OCI-M2 (cell line): ENCODE data around the gene TBRG4.
"Not testable (repeated sequence)": the region's sequence is repeated elsewhere in the genome, so short reads cannot be mapped to it uniquely, and the experiment has no call there.

ENCODE experiments used
- DNase-seq: peaks from one replicate; lab custom pipeline; 2025; ENCODE audit not compliant: unreplicated experiment; lab: John Stamatoyannopoulos, UW

Gene TBRG4

GRCh38 chr7:45118292-45118691 lies 6.8 kb upstream of the TBRG4 start:
- DNase-seq = no peak

DNA sequence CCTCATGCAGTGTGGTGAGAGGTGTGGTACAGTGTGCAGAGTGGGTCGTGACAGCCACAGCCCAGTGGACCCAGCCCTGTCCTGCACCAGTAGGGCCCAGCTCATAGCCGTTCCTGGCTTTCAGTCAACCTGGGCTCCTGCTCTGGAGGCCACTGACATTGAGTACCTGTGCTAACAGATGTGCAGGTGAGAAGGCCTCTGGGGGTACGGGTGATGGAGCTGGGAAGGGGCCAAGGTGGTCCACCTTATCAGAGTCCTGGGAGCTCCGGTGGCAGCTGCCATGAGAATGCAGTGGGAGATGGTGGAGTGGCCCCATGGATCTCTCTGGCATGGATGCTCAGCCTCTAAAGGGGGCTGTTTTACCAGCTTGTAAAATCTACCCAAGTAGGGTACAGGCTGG lies 6.1 kb upstream of the TBRG4 start:
- no peak for DNase-seq

DNA sequence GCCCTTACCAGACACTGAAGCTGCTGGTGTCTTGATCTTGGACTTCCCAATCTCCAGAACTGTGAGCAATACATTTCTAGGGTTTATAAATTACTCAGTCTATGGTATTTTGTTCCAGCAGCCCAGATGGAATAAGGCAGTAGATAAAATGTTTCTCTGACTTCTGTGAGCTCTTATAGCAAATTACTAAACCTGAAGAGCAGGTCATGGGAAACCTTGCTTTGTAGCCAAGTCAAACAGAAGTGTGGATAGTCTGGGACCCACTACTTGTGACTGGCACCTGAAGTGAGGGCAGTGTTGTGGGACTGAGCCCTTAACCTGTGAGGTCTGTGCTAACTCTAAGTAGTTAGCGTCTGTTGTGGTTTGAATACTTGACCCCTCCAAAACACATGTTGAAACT lies 4.6 kb upstream of the TBRG4 start:
- no peak for DNase-seq

GRCh38 chr7:45114926-45115325 lies 3.4 kb upstream of the TBRG4 start:
- DNase-seq = no peak

GRCh38 chr7:45114257-45114656 lies 2.8 kb upstream of the TBRG4 start:
- not testable (repeated sequence) for DNase-seq

GRCh38 chr7:45112648-45113047 lies 1.2 kb upstream of the TBRG4 start:
- DNase-seq = no peak

- no peak for DNase-seq
These were observed 2.6 kb downstream of the TBRG4 start for GRCh38 chr7:45108863-45109262.

GRCh38 chr7:45107356-45107755 lies 4.1 kb downstream of the TBRG4 start:
- no peak for DNase-seq

DNA sequence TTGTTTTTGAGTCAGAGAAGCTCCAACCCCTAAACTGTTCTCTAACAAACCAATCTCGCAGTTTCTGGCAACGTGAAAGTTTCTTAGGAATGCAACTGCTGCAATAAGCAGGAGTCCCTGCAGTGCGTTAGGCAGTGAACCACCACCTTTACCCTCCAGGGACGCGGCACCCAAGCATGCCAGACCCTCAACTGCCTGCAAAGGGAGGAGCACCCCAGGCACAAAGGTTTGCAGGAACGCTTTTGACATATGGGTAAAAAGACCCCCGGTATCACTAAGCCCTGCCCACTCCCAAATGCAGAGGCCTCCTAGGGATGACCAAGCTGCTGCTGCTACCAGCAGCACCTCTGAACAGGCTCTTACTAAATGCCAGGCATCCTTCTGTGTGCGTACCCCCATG lies 4.7 kb downstream of the TBRG4 start:
- no peak for DNase-seq

- no peak for DNase-seq
These were observed 5.8 kb downstream of the TBRG4 start for GRCh38 chr7:45105588-45106188.

GRCh38 chr7:45104844-45105587 lies 6.5 kb downstream of the TBRG4 start:
- no peak for DNase-seq

DNA sequence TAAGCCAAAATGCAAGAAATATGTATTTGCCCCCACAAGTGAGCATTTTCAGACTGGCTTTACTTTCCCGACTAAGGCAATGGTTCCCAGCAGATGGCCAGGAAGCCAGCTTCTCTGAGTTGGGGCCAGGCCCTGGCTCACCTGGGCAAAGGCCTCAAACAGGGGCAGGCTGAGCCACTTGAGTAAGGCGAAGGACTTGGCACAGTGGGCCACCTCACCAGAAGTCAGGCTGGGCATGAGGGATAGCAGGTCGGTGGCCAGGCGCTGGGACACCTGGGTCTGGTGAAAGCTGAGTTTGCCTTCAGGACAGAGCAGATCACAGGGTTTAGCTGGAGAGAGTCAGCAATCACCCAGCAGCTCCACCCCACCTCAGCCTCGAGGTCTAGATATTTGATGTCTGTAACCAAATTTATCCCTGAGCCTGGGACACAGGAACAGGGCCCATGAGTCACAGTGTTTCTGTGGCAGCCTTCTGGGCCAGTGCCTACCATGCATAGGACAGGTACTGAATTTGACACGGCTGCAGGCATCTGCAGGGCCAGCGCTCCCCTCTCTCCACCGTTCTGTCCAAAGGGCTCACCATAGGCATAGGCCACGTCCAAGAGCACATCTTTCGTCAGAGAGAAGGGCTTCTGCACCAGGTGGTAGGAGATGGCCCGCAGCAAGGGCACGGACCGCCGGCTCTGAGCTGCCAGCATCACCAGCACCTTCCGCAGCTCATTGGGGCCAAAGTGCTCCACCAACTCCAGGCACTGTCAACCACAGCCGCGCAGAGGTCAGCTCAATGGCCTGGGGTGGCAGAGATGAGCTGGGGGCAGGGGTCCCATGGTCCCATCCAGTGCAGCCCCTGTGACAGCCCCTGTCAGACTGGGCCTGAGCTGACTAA lies 7.3 kb downstream of the TBRG4 start:
- no peak for DNase-seq

DNA sequence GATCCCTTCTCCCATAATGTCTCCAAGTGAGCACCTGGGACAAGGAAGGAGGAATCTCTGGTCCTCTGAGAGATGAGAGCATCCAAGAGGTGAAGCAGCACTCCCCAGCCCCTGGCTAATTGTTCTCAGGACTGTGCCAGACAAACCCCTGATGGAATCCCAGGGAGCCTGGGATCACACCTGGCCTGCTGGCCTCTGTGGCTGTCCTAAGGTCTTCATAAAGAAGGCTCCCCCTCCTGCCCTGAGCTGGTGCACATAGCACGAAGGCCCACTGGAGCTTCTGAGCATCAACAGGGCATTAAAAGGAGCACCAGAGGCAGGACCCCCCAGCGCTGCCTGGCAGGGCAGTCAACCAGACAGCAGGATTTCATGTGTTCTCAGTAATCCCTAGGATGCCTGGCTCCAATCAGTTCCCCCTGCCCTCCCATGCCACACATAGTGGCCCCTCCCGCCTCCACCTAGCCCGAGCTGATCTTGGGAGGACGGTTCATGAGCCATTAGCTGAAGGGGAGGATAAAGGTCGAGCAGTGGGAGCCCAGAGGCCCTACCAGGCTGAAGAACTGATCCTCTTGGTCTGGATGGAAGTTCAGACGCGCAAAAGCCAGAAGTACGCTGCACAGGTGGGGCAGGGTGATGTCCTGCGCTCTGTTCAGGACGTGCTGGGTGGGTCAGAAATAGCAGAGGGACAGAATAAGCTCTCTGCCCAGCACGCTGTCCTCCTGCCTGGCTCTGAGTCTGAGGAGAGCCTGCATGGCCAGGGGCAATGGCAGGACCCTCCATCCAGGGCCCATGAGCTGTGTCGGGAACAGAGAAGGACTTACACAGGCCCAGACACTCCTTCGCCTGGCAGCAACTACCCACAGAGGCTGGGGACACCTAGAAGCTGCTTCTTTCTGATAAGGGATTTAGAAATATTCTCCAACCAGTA lies 8.4 kb downstream of the TBRG4 start:
- DNase-seq = no peak

GRCh38 chr7:45101748-45102147 lies 9.7 kb downstream of the TBRG4 start:
- DNase-seq = no peak

GRCh38 chr7:45100761-45101480 lies 10.6 kb downstream of the TBRG4 start:
- no peak for DNase-seq

GRCh38 chr7:45099891-45100760 lies 11.4 kb downstream of the TBRG4 start:
- DNase-seq = no peak

GRCh38 chr7:45098983-45099839 lies 12.3 kb downstream of the TBRG4 start:
- no peak for DNase-seq

GRCh38 chr7:45092931-45093235 lies 18.6 kb downstream of the TBRG4 start:
- DNase-seq = no peak
